ENCODE results near the gene ORC4.

ORC4 gene

GRCh38 chr2:147927053-147927588, 93.4 kb downstream of the ORC4 start:
- no peak for DNase-seq

GRCh38 chr2:147925886-147926285, 94.7 kb downstream of the ORC4 start:
- DNase-seq = no peak

GRCh38 chr2:147924647-147925046, 95.9 kb downstream of the ORC4 start:
- DNase-seq = no peak

GRCh38 chr2:147923846-147924245, 96.7 kb downstream of the ORC4 start:
- no peak for DNase-seq

- DNase-seq = no peak
These were observed 103.4 kb downstream of the ORC4 start for GRCh38 chr2:147917161-147917560.

- no peak for DNase-seq
These were observed 103.8 kb downstream of the ORC4 start for GRCh38 chr2:147916723-147917122.

GRCh38 chr2:147916067-147916466, 104.5 kb downstream of the ORC4 start:
- no peak for DNase-seq

GRCh38 chr2:147913701-147914480, 106.6 kb downstream of the ORC4 start:
- DNase-seq = no peak

- DNase-seq = peak; percentile 65
These were observed 109.5 kb downstream of the ORC4 start for GRCh38 chr2:147910990-147911473.

GRCh38 chr2:147909178-147909577, 111.4 kb downstream of the ORC4 start:
- no peak for DNase-seq

- no peak for DNase-seq
These were observed 116.5 kb downstream of the ORC4 start for GRCh38 chr2:147904051-147904450.

- DNase-seq = no peak
These were observed 131.9 kb downstream of the ORC4 start for GRCh38 chr2:147888680-147889079.

GRCh38 chr2:147886136-147886535, 134.4 kb downstream of the ORC4 start:
- DNase-seq = no peak

GRCh38 chr2:147884830-147885229, 135.7 kb downstream of the ORC4 start:
- DNase-seq = no peak

- DNase-seq = no peak
These were observed 137.9 kb downstream of the ORC4 start for GRCh38 chr2:147882631-147883030.
